GM12801 (cell line): ENCODE data around the gene TST.

Source experiments
- TF ChIP-seq, protein P1 (sequence below): IDR thresholded peaks from one replicate; pipeline ENCODE4 v1.5.1; 2011; ENCODE audit warnings: control low read depth; ENCODE audit not compliant: insufficient read length; ENCODE audit errors: extremely low read depth

The TST gene

GRCh38 chr22:36985211-36985889 lies 33.9 kb downstream of the TST start:
- TF ChIP-seq, protein P1, sequence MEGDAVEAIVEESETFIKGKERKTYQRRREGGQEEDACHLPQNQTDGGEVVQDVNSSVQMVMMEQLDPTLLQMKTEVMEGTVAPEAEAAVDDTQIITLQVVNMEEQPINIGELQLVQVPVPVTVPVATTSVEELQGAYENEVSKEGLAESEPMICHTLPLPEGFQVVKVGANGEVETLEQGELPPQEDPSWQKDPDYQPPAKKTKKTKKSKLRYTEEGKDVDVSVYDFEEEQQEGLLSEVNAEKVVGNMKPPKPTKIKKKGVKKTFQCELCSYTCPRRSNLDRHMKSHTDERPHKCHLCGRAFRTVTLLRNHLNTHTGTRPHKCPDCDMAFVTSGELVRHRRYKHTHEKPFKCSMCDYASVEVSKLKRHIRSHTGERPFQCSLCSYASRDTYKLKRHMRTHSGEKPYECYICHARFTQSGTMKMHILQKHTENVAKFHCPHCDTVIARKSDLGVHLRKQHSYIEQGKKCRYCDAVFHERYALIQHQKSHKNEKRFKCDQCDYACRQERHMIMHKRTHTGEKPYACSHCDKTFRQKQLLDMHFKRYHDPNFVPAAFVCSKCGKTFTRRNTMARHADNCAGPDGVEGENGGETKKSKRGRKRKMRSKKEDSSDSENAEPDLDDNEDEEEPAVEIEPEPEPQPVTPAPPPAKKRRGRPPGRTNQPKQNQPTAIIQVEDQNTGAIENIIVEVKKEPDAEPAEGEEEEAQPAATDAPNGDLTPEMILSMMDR = no peak

- TF ChIP-seq, protein P1 = no peak
Observed at GRCh38 chr22:36982136-36982535, 37.1 kb downstream of the TST start.

GRCh38 chr22:36981247-36981775 lies 37.9 kb downstream of the TST start:
- TF ChIP-seq, protein P1 = no peak

- TF ChIP-seq, protein P1 = no peak
Observed at GRCh38 chr22:36979016-36979910, 40.0 kb downstream of the TST start.

- TF ChIP-seq, protein P1 = no peak
Observed at GRCh38 chr22:36977947-36978660, 41.1 kb downstream of the TST start.

GRCh38 chr22:36977401-36977861 lies 41.8 kb downstream of the TST start:
- TF ChIP-seq, protein P1 = no peak

- TF ChIP-seq, protein P1 = no peak
Observed at GRCh38 chr22:36976606-36977005, 42.6 kb downstream of the TST start.
